Panc1 (cell line): ENCODE measurements around the gene FILIP1L.

Experiments used
- CTCF ChIP-seq: fragments of 450-650 bp; IDR thresholded peaks from 2 replicates; pipeline ENCODE4 v1.5.1; 2017; ENCODE audit warnings: mild to moderate bottlenecking
- POLR2AphosphoS5 ChIP-seq: IDR thresholded peaks from 2 replicates; pipeline ENCODE4 v1.6.1; 2012; ENCODE audit warnings: mild to moderate bottlenecking, low read depth, low read length, moderate library complexity

GRCh38 chr3:100141586-100141985 lies 27.3 kb upstream of the FILIP1L start:
- TF ChIP-seq POLR2AphosphoS5: no peak
- TF ChIP-seq CTCF: no peak
